ENCODE results near the gene PDIK1L.

The PDIK1L gene

GRCh38 chr1:26070296-26070962, 41.2 kb upstream of the PDIK1L start:
- DNase-seq (ENCODE audit: low spot score): no peak
- POLR2A ChIA-PET (ENCODE audit: low non-redundant PET): no interaction called here
- no peak overlapping the region for H3K27ac ChIP-seq
- CTCF ChIA-PET: no interaction called here
- TF ChIP-seq, protein P1, sequence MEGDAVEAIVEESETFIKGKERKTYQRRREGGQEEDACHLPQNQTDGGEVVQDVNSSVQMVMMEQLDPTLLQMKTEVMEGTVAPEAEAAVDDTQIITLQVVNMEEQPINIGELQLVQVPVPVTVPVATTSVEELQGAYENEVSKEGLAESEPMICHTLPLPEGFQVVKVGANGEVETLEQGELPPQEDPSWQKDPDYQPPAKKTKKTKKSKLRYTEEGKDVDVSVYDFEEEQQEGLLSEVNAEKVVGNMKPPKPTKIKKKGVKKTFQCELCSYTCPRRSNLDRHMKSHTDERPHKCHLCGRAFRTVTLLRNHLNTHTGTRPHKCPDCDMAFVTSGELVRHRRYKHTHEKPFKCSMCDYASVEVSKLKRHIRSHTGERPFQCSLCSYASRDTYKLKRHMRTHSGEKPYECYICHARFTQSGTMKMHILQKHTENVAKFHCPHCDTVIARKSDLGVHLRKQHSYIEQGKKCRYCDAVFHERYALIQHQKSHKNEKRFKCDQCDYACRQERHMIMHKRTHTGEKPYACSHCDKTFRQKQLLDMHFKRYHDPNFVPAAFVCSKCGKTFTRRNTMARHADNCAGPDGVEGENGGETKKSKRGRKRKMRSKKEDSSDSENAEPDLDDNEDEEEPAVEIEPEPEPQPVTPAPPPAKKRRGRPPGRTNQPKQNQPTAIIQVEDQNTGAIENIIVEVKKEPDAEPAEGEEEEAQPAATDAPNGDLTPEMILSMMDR (conservative IDR thresholded peaks at IDR 0.05; ENCODE audit: low read depth): no peak

GRCh38 chr1:26070963-26071342, 40.7 kb upstream of the PDIK1L start:
- ChIA-PET POLR2A (ENCODE audit: low non-redundant PET) (no interaction called here), CTCF (no interaction called here)
- TF ChIP-seq, protein P1 (conservative IDR thresholded peaks at IDR 0.05; ENCODE audit: low read depth): no peak
- H3K27ac ChIP-seq: no peak overlapping the region
- no peak for DNase-seq (ENCODE audit: low spot score)

DNA sequence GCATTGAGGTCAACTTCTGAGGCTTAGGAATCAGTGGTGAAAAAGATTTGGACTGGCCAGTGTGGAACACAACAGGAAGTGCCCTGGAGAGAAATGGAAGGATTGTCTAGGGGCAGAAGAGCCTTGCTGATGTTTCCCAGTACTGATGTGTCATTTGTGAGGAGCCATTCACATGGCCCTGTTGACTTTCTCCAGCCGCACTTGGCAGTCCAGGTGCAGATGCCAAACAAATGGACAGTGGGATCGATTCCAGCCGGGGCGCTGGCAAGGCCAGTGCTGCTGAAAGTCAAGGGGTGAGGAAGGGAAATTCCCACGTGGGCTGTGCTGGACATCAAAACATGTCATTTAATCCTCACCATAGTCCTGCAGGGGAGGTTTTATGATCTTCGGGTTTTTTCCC, 39.3 kb upstream of the PDIK1L start:
- POLR2A ChIA-PET (ENCODE audit: low non-redundant PET): no interaction called here
- CTCF ChIA-PET: no interaction called here
- DNase-seq (ENCODE audit: low spot score): no peak
- TF ChIP-seq, protein P1 (conservative IDR thresholded peaks at IDR 0.05; ENCODE audit: low read depth): no peak
- no peak overlapping the region for H3K27ac ChIP-seq

- CTCF ChIA-PET: no interaction called here
- TF ChIP-seq, protein P1 (conservative IDR thresholded peaks at IDR 0.05; ENCODE audit: low read depth): no peak
- no peak for DNase-seq (ENCODE audit: low spot score)
- H3K27ac ChIP-seq: no peak overlapping the region
- POLR2A ChIA-PET (ENCODE audit: low non-redundant PET): no interaction called here
Measured at GRCh38 chr1:26075421-26076144, 36.0 kb upstream of the PDIK1L start.

- CTCF ChIA-PET: no interaction called here
- TF ChIP-seq, protein P1 (conservative IDR thresholded peaks at IDR 0.05; ENCODE audit: low read depth): no peak
- POLR2A ChIA-PET (ENCODE audit: low non-redundant PET): no interaction called here
- no peak for DNase-seq (ENCODE audit: low spot score)
- H3K27ac ChIP-seq: no peak overlapping the region
Measured at GRCh38 chr1:26077524-26077923, 34.1 kb upstream of the PDIK1L start.

DNA sequence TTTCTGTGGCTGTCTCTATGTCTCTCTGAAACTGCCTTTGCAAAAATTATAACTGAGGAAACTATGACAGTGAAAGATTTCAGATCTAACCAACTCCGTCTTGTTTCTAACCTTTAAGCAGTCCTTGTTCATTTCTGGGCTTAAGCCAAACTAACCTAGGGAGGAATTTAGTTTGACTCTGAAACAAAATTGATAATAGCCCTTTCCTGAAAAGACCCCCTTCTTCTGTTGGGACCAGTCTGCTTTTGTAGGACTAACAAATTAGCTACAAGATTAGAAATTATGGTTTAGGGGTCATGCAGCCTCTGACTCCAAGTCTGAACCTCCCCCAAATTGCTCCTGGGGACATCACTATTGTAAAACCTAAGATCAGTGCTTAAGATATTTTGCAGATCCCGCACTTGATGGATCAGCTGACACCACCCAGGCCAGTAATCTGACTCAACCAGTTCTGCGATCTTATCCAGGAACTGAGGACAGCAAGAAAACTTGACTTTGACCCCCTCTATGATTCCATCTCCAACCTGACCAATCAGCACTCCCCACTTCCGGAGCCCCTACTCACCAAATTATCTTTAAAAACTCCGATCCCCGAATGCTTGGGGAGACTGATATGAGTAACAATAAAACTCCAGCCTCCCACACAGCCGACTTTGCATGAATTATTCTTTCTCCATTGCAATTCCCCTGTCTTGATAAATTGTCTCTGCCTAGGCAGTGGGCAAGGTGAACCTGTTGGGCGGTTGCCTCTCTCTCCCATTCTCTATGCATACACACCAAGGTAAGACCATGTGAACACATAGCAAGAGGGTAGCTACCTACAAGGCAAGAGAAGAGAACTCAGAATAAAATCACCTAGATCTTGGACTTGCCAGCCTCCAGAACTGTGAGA, 33.1 kb upstream of the PDIK1L start:
- TF ChIP-seq, protein P1 (conservative IDR thresholded peaks at IDR 0.05; ENCODE audit: low read depth): no peak
- ChIA-PET CTCF (interaction anchor here (0.6 to 0.7 kb wide), 2 partner anchors 31 to 1728 kb away, joined by 3 to 4 read pairs; no protein-coding TSS in a partner anchor), POLR2A (ENCODE audit: low non-redundant PET) (no interaction called here)
- no peak for DNase-seq (ENCODE audit: low spot score)
- H3K27ac ChIP-seq: no peak overlapping the region

Measured in RWPE1 (cell line).